GM18499 (cell line): ENCODE data around the gene FAM234A.

Source experiments
- ATAC-seq: cut with Tn5 transposase; IDR thresholded peaks from one replicate; pipeline ENCODE4 v1.9.1; 2021; ENCODE audit warnings: moderate number of reproducible peaks; ENCODE audit not compliant: insufficient read depth, unreplicated experiment

The FAM234A gene

DNA sequence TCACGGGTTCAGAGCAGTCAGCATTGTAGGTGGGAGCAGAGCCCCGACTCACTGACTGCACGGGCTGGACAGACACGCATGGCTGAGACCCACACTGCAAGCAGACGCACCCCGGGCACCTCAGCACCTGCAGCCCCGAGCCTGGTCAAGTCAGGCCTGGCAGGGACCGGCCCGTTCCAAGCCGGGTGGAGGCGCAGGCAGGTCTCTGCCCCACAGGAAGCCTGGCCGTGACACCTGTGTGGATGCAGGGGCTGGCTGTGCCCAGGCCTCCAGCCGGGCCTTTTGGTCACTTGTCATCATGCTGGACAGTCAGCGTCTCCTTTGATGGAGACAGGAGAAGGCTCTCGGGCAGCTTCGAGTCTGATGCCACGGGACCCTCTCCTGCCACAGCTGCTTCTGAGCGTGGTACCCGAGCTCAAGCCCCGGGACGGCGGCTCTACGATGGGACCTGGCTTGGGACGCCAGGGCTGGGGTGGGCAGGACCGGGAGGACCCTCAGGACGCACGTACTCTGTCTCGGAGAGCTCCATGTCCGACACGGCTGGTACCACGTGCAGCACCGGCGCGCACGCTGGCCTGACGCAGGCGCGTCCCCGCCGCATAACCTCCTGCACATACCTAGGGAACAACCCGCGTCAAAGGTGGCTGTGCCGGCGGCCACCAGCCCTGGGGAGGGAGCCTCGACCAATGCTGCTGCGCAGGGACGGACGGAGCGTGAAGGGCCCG is 56.2 kb downstream of the FAM234A start:
- no peak for ATAC-seq

DNA sequence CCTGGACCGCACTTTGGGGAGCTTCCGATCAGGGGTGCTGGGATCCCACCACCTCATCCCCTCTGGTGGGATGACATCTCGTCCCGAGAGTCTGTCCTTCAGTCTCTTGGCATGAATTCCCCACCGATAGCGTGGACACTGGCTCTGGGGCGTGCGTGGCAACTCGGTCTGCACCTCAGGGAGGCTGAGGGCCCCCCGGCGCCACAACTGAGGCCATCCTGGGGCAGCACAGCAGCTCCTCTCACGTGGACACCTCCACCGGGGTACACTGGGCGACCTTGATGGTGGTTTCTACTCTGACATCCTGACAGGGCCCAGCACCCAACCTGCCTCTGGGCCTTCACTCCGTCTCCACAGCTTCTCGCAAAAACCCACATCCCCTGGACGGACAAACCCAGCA is 56.9 kb downstream of the FAM234A start:
- ATAC-seq = no peak

DNA sequence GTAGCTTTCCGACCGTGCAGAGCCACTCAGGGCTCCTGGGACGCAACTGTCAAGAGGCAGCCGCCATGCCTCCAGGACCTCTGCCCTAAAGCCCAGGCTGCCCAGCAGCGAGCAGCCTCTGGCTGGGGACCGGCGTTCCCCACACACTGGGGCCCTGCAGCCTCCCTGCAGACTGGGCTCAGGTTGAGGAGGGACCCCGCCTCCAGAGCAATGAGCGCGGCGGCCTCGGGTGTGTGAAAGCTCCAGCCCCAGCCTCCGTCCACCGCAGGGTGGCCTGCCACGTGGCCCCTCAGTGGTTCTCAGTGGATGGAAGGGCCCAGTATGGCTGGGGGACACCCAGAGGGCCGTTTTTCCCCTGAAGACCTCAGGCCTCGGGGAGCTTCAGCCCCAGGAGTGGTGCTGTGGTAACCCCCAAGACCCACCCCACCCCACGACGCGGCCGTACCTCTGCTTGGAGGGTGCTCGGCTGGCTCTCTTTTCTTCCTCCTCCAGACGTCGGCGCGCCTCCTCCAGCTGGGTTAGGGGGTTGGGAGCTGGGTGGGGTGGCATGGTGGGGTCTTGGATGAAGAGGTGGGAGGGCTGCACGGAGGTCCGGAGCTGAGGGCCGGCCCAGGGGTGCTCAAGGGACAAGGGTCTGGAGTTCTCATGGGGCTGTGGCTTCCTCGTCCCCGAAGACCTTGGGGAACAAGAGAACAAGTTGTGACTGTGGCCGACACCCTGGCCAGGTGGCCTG is 58.6 kb downstream of the FAM234A start:
- ATAC-seq = no peak

DNA sequence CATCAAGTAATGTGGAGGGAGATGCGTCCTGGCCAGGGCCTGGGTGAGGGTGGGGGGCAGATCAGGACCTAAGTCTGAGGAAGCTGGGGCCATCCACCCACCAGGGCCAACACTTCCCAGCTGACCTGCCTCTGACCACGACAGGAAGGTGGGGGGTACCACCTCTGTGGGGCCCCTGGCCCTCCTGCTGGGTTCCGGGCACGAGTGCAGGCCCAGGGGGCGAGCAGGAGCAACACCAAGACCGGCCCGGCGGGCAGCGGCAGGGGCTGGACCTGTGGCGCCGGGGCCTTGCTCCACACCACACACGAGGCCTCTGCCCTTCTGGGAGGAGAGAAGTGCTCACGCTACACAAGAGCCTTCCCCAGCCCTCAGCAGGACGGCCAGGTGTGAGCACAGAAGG is 61.7 kb downstream of the FAM234A start:
- no peak for ATAC-seq

DNA sequence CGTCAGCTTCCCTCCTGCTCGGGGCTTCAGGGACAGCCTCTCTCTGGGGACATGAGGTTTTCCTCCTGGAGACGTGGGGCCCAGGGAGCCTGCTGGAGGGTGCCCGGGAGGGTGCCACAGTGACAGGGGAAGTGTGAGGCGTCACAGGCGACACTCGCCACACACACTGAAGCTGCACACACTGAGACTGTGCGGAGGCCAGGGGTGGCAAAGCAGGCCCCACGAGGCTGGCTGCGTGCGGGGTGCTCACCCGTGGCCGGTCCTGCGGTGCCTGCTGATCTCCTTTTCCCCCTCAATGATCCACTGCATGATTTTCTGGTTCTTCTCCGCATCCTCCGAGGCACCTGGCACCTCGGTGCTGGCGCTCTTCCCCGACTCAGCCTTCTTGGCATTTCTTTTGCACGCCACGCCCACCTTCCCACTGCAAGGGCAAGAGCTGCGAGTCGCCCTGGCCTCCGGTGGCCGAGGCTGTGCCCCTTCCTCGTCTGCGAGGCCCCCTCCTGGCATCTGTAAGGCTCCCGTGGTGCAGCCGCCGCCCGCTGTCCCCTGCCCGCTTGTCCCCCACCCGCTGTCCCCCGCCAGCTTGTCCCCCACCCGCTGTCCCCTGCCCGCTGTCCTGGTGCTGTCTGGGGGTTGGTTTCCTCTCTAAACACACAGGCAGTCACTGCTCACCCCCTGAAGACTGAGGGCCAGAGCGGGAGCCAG is 62.3 kb downstream of the FAM234A start:
- no peak for ATAC-seq

DNA sequence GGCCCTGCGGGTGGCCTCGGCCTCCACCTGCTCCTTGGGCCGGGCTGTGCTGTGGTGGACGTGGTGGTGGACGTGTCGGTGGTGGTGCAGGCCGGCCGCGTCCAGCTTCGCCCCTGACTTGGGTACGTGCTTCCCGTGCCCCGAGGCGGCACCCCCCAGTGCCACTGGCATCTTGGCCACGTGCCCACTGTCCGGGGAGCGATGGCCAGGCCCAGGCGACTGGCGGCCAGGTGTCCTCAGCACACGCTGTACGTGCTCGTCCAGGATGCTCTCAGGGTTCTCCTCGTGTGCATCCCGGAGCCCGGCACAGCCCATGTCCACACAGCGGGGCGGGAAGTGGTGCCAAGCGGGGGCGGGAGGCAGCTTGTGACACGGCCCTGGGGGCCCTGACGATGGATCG is 63.2 kb downstream of the FAM234A start:
- ATAC-seq = no peak

DNA sequence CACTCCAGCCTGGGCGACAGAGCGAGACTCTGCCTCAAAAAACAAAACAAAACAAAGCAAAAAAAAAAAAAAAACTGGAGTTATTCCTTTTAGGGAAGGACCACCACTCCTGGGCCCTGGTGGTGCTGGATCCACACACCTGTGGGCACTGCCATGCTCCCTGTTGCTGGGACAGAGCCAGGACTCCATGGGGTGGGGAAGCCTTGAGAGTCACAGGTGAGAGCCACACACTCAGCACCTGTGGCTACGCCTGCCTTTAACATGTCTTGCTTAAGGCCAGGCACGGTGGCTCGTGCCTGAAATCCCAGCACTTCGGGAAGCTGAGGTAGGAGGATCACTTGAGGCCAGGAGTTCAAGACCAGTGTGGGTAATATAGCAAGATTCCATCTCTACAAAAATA is 66.6 kb downstream of the FAM234A start:
- no peak for ATAC-seq

DNA sequence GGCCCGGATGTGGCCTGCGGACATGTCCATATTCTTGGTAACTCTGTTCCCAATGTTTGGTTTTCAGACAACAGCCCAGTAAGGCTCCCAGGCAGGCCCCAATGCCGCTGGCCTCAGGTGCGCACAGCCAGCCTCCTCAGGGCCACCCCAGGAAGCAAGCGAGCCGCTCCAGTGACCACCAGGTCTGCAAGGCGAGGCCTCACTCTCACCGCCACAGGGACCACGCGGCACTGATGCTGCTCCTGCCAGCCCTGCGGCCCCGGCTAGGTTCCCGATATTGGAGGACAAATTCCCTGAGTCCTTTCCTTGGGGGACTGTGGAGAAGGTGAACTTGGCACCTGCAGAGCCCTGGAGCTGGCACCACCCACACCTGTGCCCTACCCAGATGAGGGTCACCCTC is 67.3 kb downstream of the FAM234A start:
- no peak for ATAC-seq

DNA sequence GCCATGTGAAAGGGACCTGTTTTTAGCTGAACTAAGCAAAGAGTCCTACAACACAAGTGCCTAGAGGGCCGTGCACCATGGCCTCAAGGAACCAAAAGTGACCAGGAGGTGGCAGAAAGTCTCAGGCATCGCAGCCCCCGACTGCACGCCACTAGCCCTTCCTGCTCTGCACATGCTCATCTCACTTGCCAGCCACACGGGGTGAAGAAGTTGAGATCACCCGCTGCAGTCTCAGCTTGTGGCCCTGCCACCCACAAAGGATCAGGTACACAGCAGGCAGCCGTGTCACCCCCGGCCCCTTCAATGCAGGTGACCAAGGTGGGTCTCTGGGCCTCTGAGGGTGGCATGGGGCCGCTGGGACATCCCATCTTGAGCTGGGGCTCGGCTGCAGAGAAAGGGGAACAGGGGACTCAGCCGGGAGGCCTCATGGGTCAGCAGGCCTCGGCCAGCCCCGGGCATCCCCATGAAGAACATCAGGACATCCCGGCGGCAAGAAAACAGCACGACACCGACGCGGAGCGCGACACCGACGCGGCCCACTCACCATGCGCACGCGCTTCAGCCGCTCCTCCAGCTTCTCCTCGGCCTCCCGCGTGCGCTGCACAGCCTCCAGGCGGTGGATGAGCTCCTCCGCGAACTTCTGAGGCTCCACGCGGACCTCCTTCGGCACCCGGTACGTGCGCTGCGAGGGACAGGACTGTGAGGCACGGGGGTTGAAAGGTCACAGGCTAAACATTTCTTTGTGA is 69.3 kb downstream of the FAM234A start:
- no peak for ATAC-seq

DNA sequence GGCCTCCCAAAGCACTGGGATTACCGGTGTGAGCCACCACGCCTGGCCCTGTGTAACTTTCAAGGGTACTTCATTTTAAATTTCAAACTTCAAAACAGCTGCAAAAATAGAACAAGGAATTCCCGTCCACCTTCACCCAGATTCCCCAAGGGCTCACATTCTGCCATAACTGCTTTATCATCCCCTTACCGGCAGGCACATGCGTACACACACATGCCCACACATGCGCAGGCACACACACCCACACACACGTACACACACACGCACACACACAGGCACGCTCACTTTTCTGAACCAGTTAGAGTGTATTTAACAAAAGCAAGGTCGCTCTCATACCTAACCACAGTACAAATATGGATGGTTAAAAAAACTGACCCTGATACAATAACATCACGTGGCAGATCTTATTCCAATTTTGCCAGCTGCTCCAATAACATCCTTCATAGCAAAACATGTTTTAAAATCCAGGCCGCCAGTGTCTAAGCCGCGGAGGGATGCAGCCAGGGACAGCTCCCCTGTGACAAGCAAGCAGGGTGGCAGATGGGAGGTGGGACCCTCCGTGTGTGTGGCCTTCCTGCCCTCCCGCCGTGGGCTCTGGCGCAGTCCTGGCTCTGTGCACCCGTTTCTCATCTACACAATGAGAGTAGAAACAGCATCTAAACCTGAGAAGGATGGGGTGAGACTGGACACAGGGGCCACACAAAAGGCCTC is 71.5 kb downstream of the FAM234A start:
- ATAC-seq = no peak

DNA sequence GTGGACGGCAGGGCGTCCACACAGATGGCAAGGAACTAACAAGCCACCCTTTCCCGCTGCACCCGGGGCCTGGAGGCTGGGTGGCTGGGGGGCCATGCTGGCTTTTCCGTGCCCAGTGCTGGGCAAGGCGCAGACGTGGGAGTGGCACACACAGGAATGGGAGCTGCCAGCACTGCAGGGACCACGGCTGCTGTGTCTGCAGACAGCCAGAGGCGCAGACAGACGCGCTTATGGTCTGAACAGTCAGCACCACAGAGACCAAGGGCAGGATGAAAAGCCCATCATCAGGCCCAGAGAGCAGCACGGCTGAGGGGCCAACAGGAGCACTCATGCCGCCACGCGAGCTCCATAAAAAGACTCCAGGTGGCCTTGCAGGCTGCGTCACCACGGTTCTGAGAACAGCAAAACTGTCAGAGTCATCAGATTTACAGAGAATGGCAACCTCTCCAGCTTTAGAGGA is 72.3 kb downstream of the FAM234A start:
- ATAC-seq = no peak

DNA sequence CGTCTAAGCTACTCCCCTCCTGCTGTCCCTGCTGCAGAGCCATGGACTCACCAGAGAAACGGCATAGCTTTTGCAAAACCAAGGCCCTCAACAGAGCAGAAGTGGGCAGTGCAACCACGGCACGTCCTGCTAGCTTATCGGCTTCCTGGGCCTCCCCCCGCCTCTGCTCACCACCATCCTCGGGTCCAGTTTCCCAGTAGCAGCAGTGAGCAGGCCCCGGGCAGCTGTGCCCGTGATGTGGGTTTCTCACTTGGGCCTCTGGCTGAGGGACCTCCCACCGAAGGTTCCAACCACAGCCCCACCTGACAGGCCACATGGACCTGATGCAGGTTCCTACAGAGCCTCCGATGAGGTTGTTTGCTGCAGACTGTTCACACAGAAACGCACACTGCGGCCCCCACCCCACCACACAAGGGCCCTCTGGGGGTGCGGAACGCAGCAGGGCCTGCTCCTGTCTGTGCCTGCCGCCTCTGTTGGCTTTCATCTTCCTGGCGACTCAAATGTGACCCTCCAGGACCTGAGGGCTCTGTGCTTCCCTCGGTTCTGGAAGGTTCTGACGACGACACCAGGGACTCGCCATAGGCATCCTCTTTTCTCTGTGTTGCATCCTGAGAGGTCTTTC is 73.2 kb downstream of the FAM234A start:
- no peak for ATAC-seq

DNA sequence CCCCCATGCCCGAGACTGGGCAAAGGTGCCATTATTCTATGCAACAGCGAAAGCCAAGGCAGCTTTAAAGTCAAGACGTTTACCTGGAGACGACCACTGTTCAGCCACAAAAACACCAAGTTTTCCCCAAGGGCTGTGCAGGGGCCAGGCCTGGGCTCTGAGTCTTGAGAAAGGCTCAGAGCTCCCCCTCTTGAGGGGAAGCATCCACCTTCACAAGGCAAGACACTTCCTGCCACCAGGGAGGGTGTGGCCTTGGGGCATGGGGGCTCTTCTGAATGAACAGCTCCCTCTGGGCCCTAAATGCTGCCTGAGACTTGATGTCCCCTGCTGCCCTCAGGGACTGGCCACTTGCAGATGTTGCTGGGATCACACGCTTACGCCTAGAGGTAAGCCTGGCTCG is 74.9 kb downstream of the FAM234A start:
- ATAC-seq = no peak

DNA sequence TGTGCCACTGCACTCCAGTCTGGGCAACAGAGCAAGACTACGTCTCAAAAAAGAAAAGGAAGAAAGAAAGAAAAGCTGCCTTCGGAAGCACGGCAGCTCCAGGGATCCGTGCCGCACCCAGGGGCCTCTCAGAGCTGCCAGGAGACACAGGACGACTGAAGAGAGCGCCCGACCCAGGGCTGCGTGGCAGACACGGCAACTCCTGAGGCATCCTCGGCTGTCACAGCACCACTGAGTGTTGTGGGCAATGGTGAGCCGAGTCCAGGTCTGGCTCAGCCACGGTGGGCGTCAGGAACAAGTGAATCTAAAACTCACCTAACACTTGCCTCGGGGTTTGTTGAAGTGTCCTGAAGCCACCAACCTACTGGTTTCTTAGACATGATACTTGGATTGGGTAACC is 77.1 kb downstream of the FAM234A start:
- no peak for ATAC-seq

DNA sequence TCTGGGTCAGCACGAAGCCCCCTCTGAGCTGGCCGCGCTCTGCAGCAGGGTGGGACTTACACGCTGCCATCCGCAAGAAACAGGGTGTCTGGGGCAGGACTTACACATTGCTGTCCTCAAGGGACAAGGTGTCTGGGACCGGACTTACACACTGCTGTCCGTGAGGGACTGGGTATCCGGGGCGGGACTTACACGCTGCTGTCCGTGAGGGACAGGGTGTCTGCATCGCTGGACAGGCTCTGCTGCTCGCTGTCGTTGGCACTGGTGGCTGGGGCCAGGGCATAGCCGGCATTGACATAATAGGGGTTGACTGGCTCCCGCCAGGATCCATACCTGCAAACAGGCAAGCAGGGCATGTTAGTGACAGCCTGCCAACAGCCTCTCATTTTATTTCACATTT is 79.7 kb downstream of the FAM234A start:
- no peak for ATAC-seq

DNA sequence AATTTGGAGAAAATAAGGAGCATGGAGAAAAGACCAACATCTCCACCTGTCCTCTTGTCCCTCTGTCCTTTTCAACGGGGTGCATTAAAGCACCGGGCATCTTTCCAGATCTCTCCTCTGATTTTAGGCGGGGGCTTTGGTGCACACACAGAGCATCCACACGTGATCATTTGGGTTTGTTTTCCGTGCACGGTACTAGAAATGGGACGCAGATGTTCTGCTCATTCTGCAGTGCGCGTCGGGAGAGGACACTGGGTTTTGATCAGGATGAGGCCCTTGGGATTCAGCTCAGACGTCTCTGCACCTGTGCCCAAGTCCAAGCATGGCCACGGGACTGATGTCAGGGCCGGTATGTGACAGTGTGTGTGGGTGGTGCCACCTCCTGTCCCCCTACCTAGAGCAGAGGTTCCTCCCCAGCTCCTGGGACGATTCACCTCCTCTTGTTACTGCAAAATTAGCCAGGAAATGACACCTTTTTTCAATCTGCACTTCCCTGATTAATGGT is 80.2 kb downstream of the FAM234A start:
- no peak for ATAC-seq
